HG03342 (cell line): Measurements from ENCODE around the gene MRFAP1L1.
A peak's percentile ranks its signal among the peaks of the same experiment; 100 is the strongest.
"Not testable (repeated sequence)": the region's sequence is repeated elsewhere in the genome, so short reads cannot be mapped to it uniquely, and the experiment has no call there.

Experiments used
- ATAC-seq: cut with Tn5 transposase; IDR thresholded peaks from one replicate; pipeline ENCODE4 v1.9.1; 2021; ENCODE audit warnings: mild to moderate bottlenecking, moderate library complexity; ENCODE audit not compliant: unreplicated experiment

MRFAP1L1 gene

GRCh38 chr4:6709230-6710114 is at the start of gene MRFAP1L1:
Gene MRFAP1L1, minus strand, starts transcription at chr4:6709865. Its CDS starts 236 bp downstream, at chr4:6709629.
- peak; percentile 62 for ATAC-seq

GRCh38 chr4:6758728-6759127 is 49.1 kb upstream of the MRFAP1L1 start:
- no peak for ATAC-seq

- ATAC-seq, result not testable (repeated sequence)
Measured at GRCh38 chr4:6756345-6756744, 46.7 kb upstream of the MRFAP1L1 start.

- no peak for ATAC-seq
Measured at GRCh38 chr4:6755088-6755753, 45.6 kb upstream of the MRFAP1L1 start.

- no peak for ATAC-seq
Measured at GRCh38 chr4:6754481-6755087, 44.9 kb upstream of the MRFAP1L1 start.

GRCh38 chr4:6753891-6754290 is 44.2 kb upstream of the MRFAP1L1 start:
- no peak for ATAC-seq

GRCh38 chr4:6753103-6753560 is 43.5 kb upstream of the MRFAP1L1 start:
- no peak for ATAC-seq

GRCh38 chr4:6752486-6752829 is 42.8 kb upstream of the MRFAP1L1 start:
- ATAC-seq, result no peak

- ATAC-seq, result no peak
Measured at GRCh38 chr4:6751611-6752485, 42.2 kb upstream of the MRFAP1L1 start.

GRCh38 chr4:6750286-6751221 is 40.9 kb upstream of the MRFAP1L1 start:
- no peak for ATAC-seq

GRCh38 chr4:6749340-6750171 is 39.9 kb upstream of the MRFAP1L1 start:
- no peak for ATAC-seq

- no peak for ATAC-seq
Measured at GRCh38 chr4:6748286-6748685, 38.6 kb upstream of the MRFAP1L1 start.

GRCh38 chr4:6747294-6748051 is 37.8 kb upstream of the MRFAP1L1 start:
- no peak for ATAC-seq

GRCh38 chr4:6746721-6747293 is 37.1 kb upstream of the MRFAP1L1 start:
- ATAC-seq, result no peak

GRCh38 chr4:6742989-6743388 is 33.3 kb upstream of the MRFAP1L1 start:
- ATAC-seq, result no peak

GRCh38 chr4:6742507-6742906 is 32.8 kb upstream of the MRFAP1L1 start:
- no peak for ATAC-seq

GRCh38 chr4:6740347-6740746 is 30.7 kb upstream of the MRFAP1L1 start:
- ATAC-seq, result no peak

GRCh38 chr4:6739920-6740319 is 30.3 kb upstream of the MRFAP1L1 start:
- ATAC-seq, result no peak
